SK-MEL-5 (cell line): ENCODE measurements around the gene AGBL4. TPM values are rescaled to one million over a fixed set of nuclear protein-coding genes. Genes with fewer than 3 reads are reported as not detected.

Source experiments
- DNase-seq: peaks from one replicate; pipeline ENCODE4 v3.0.0-alpha.2; 2016; ENCODE audit warnings: low read depth, low spot score
- in situ Hi-C: cut with HindIII; loops from 2 replicates; pipeline ENCODE4 v1.10.0; 2016; ENCODE audit warnings: low sequenced_read_pairs, high pct_unique_total_duplicates, low pct_unique_long_range_greater_than_20kb
- total RNA-seq: library from RNA; depleted of rRNA; stranded (reverse); fragments of >200 nt; shearing (Covaris generic); gene quantifications from 2 replicates; pipeline ENCODE4 v1.2.3, GENCODE V29; 2014

The AGBL4 gene
- total RNA-seq, 1 experiment from 2014 or later, result 0.50 TPM

DNA sequence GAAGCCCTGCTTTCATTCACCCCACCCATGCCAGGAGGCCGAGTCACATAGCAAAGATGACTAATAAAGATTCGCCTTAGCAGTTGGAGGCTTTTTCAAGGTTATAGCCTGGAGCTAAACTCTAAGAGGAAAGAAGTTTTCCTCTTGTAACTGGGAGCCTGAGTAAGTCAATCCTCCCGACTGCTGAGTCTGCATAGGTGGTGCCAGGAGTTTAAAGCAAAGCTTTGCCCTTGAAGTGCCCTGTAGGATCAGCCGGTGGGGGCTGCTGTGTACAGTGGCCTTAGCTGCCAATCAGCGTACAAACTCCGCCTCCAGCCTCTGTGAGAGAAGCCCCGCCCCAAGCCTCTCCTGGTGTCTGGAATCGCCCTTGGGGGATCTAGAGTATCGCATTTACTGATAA, 1404.2 kb downstream of the AGBL4 start:
- in situ Hi-C loops, result no loop called here
- DNase-seq, result peak; percentile 48

GRCh38 chr1:48617252-48617651, 1406.5 kb downstream of the AGBL4 start:
- peak; percentile 59 for DNase-seq
- in situ Hi-C loops, result no loop called here

GRCh38 chr1:48616710-48617109, 1407.0 kb downstream of the AGBL4 start:
- in situ Hi-C loops, result no loop called here
- no peak for DNase-seq

DNA sequence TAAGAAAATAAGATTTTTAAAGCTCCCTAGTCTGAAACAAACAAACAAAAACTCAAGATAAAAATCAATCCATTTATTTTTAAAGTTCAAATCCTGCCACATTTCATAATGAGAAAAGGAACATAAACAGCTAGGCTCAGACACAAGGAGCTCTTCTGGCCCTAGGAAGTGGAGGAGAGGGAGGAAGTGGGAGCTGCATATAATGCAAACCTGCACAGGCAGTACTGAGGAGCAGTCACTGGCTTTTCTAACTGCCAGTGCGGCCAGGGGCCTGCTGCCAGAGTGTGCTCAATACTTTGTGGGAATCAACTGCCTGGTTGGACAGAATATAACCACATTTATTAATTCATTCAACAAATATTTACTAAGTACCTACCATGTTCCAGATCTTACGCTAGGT, 1411.9 kb downstream of the AGBL4 start:
- DNase-seq, result no peak
- in situ Hi-C loops, result no loop called here

GRCh38 chr1:48610628-48611542, 1412.9 kb downstream of the AGBL4 start:
- in situ Hi-C loops, result no loop called here
- DNase-seq, result no peak

DNA sequence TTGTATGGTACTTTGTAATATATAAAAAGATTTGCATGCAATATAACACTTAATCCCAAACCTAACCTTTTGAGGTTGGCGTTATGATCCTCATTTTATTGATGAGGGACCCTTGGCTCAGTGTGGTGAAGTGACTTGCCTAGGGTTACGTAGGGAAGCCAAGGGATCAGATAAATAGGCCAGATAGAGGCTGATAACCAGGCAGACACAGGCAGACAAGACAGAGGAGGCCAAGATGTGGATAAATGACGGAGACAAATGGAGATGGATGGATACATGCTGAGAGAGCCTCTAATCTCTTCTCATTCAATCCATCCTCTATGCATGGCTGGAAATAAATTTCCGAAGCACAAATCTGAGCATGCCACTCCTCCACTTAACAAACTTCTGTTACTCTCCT, 1414.9 kb downstream of the AGBL4 start:
- in situ Hi-C loops, result no loop called here
- DNase-seq, result no peak

GRCh38 chr1:48603222-48603621, 1420.5 kb downstream of the AGBL4 start:
- in situ Hi-C loops, result no loop called here
- DNase-seq, result no peak

- in situ Hi-C loops, result no loop called here
- DNase-seq, result no peak
These were observed 1421.4 kb downstream of the AGBL4 start for GRCh38 chr1:48602349-48602748.

- in situ Hi-C loops, result no loop called here
- no peak for DNase-seq
These were observed 1423.6 kb downstream of the AGBL4 start for GRCh38 chr1:48600182-48600581.

- in situ Hi-C loops, result no loop called here
- DNase-seq, result no peak
These were observed 1426.1 kb downstream of the AGBL4 start for GRCh38 chr1:48597663-48598062.

GRCh38 chr1:48596046-48596445, 1427.7 kb downstream of the AGBL4 start:
- DNase-seq, result peak; percentile 15

DNA sequence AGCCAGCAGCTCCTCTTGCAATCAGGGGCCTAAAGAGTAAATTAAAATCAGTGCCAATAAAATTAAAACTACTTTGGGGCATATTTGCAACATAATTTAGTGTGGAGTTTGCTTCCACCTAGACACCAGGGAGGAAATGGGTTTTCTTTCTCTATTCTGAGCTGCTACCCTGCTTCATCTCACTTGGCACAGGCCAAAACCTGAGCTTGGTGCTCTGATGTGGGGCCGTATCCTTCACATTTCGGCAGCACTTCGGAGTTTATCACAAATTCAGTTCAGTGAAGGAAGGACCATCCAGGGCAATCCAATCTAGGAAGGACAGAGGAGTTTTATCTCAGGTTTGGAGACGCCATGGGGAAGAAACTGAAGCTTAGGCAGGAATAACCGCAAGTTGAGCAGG, 1428.1 kb downstream of the AGBL4 start:
- no peak for DNase-seq
- in situ Hi-C loops, result no loop called here

More at GRCh38 chr1:48596046-48596445, 1427.7 kb downstream of the AGBL4 start:
- in situ Hi-C loops, result no loop called here

GRCh38 chr1:48592330-48592729, 1431.4 kb downstream of the AGBL4 start:
- no peak for DNase-seq
- in situ Hi-C loops, result no loop called here

- no peak for DNase-seq
- in situ Hi-C loops, result no loop called here
These were observed 1432.6 kb downstream of the AGBL4 start for GRCh38 chr1:48591181-48591580.

DNA sequence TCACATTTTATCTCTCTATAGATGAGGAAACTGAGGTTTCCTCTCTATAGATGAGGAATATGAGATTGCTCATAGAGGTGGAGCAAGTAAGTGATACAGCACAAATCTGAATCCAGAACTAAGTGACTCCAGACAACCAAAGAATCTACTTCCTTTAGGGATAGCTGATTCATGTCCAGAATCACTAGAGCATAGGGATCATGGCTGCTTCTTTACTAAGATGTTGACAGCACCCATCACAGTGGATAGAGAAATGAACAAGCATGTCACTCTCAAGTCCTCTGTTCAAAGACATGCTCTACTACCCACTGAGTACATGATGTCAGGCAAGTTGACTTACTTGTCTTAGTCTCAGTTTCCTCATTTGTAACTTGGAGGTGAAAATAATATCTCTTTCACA, 1435.7 kb downstream of the AGBL4 start:
- no peak for DNase-seq
- in situ Hi-C loops, result no loop called here

GRCh38 chr1:48582408-48582807, 1441.3 kb downstream of the AGBL4 start:
- DNase-seq, result no peak
- in situ Hi-C loops, result no loop called here

GRCh38 chr1:48581270-48581669, 1442.5 kb downstream of the AGBL4 start:
- in situ Hi-C loops, result no loop called here
- no peak for DNase-seq

- no peak for DNase-seq
- in situ Hi-C loops, result no loop called here
These were observed 1447.2 kb downstream of the AGBL4 start for GRCh38 chr1:48576565-48576964.

GRCh38 chr1:48572646-48573258, 1451.0 kb downstream of the AGBL4 start:
- DNase-seq, result peak; percentile 72
- in situ Hi-C loops, result no loop called here
